DMS 273 (cell line): ENCODE measurements around the gene RNF113A.
"Not testable (repeated sequence)": the region's sequence is repeated elsewhere in the genome, so short reads cannot be mapped to it uniquely, and the experiment has no call there.

Experiments
- DNase-seq: peaks from one replicate; lab custom pipeline; 2025; ENCODE audit not compliant: unreplicated experiment; lab: John Stamatoyannopoulos, UW

The RNF113A gene

GRCh38 chrX:119871599-119872395 lies at the start of gene RNF113A, which contains the start of gene NDUFA1:
Gene RNF113A, minus strand, starts transcription at chrX:119871733. Its CDS starts 120 bp downstream, at chrX:119871613.
Gene NDUFA1, plus strand, starts transcription at chrX:119871832. Its CDS starts 80 bp downstream, at chrX:119871912.
- peak; percentile 93 for DNase-seq

GRCh38 chrX:119919835-119920585 lies 48.5 kb upstream of the RNF113A start:
- no peak for DNase-seq

- DNase-seq, result no peak
These were observed 46.3 kb upstream of the RNF113A start for GRCh38 chrX:119917877-119918276.

GRCh38 chrX:119916310-119916709 lies 44.8 kb upstream of the RNF113A start:
- DNase-seq, result no peak

GRCh38 chrX:119900976-119901375 lies 29.4 kb upstream of the RNF113A start:
- DNase-seq, result no peak

- no peak for DNase-seq
These were observed 27.6 kb upstream of the RNF113A start for GRCh38 chrX:119899125-119899524.

GRCh38 chrX:119895843-119896326 lies 24.4 kb upstream of the RNF113A start, which contains the start of gene AKAP14:
Gene AKAP14, plus strand, starts transcription at chrX:119895893. Its CDS starts 7,331 bp downstream, at chrX:119903224.
- peak; percentile 72 for DNase-seq

- DNase-seq, result not testable (repeated sequence)
These were observed 20.6 kb upstream of the RNF113A start for GRCh38 chrX:119891961-119892692.

GRCh38 chrX:119890626-119891025 lies 19.1 kb upstream of the RNF113A start:
- DNase-seq, result not testable (repeated sequence)

GRCh38 chrX:119887721-119888425 lies 16.3 kb upstream of the RNF113A start:
- DNase-seq, result peak; percentile 89

- peak; percentile 45 for DNase-seq
These were observed 14.3 kb upstream of the RNF113A start for GRCh38 chrX:119885554-119886428.

- DNase-seq, result peak; percentile 81
These were observed 9.3 kb upstream of the RNF113A start for GRCh38 chrX:119880552-119881437.

- no peak for DNase-seq
These were observed 8.5 kb upstream of the RNF113A start for GRCh38 chrX:119880076-119880475.

GRCh38 chrX:119878740-119879139 lies 7.2 kb upstream of the RNF113A start:
- DNase-seq, result no peak

GRCh38 chrX:119871245-119871598 lies 311 bp downstream of the RNF113A start:
- no peak for DNase-seq

- peak; percentile 62 for DNase-seq
These were observed 854 bp downstream of the RNF113A start for GRCh38 chrX:119870626-119871131.

- DNase-seq, result peak; percentile 20
These were observed 18.1 kb downstream of the RNF113A start for GRCh38 chrX:119853444-119853843.
